ELF-1 (cell line): ENCODE measurements around the gene ZG16.

Experiments
- DNase-seq: peaks from one replicate; pipeline ENCODE4 v3.0.0-alpha.2; 2016; ENCODE audit warnings: low read depth, low spot score

The ZG16 gene

GRCh38 chr16:29821643-29822115 is 43.6 kb downstream of the ZG16 start:
- peak; percentile 79 for DNase-seq

DNA sequence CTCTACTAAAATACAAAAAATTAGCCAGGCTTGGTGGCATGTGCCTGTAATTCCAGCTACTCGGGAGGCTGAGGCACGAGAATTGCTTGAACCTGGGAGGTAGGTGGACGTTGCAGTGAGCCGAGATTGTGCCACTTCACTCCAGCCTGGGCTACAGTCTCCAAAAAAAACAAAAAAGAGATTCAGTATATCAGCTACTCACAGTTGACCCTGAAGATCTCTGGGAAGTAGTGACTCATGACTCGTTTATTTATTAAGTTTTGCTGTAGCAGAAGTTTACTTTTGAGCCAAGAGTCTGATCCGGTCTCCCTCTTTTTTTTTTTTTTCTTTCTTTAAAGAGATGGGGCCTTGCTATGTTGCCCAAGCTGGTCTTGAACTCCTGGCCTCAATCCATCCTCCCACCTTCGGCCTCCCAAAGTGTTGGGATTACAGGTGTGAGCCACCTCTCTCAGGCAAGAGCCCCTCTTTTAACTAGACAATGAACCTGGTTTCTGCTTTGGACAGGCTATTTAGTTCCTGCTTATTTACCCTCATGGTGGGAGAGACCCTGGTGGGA is 46.6 kb downstream of the ZG16 start:
- DNase-seq = no peak

DNA sequence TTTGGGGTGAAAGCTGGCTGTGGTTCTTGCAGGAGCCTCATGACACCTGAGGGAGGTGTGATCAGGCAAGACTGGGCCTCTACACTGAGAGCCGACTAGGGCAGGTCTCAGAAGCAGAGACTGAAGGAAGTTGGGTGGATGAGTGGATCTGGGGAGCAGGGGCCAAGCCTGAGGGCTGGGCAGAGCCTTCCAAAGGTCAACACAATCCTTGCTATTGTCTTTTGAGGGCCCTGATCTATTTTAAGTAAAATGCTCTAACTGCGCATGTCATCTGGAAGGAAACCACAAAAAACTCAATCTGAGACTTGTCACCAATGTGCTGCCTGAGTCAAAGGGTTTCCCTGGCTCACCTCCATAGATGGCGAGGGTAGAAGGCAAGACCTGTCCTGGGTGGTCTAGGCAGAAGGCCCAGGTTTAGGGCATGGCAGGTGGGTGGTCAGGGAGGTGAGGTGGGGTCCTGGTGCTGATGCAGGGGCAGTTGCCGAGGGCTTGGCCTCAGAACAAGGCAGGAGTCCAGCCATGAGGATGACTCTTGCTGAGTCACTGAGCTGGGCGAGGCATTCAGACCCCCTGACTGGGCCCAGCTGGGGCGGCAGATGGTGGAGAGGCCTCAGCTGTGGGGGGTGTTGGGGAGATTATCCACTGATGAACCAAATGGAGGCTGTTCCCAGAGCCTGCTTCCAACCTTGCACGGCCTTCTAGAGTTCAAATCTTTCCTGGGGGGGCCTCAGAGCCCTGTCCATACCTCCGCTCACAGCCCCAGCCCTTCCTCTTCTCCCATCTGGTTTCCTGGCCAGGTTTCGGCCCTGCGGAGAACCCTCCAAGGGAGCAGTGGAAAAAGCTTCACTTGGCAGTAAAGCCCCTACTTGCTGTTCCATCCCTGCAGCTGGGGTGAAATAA is 47.3 kb downstream of the ZG16 start:
- DNase-seq = no peak

DNA sequence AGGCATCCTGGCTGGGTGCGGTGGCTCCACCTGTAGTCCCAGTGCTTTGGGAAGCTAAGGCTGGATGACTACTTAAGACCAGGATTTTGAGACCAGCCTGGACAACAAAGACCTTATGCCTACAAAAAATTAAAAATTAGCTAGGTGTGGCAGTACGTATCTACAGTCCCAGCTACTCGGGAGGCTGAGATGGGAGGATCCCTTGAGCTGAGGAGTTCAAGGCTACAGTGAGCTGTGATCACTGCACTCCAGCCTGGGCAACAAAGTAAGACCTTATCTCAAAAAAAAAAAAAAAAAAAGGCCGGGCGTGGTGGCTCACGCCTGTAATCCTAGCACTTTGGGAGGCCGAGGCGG is 48.3 kb downstream of the ZG16 start:
- no peak for DNase-seq

- no peak for DNase-seq
These were observed 52.7 kb downstream of the ZG16 start for GRCh38 chr16:29830774-29831173.

DNA sequence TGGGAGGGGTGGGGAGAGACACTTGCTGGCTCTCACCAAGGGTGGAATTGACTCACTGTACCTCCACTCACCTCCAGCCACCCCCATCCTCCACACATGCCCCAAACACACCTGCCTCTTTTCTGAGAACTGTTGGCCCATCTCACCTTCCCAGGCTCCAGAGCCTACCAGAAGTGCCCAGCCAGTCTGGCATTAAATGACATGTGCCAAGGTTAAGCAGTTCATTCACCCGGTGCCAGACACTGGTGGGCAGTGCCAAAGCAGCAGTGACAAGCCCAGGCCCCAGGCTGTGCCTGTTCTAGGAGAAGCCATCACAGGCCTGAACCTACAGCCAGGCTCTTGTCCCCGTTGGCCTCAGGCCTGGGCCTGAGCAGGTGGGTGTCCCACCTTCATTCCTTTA is 53.4 kb downstream of the ZG16 start:
- DNase-seq = no peak
